ENCODE data around the gene PLK3.

- TF ChIP-seq EZH2phosphoT487 (IDR thresholded peaks at IDR 0.05; ENCODE audit: low read depth, severe bottlenecking, unreplicated experiment) = no peak
- TF ChIP-seq, protein P1, sequence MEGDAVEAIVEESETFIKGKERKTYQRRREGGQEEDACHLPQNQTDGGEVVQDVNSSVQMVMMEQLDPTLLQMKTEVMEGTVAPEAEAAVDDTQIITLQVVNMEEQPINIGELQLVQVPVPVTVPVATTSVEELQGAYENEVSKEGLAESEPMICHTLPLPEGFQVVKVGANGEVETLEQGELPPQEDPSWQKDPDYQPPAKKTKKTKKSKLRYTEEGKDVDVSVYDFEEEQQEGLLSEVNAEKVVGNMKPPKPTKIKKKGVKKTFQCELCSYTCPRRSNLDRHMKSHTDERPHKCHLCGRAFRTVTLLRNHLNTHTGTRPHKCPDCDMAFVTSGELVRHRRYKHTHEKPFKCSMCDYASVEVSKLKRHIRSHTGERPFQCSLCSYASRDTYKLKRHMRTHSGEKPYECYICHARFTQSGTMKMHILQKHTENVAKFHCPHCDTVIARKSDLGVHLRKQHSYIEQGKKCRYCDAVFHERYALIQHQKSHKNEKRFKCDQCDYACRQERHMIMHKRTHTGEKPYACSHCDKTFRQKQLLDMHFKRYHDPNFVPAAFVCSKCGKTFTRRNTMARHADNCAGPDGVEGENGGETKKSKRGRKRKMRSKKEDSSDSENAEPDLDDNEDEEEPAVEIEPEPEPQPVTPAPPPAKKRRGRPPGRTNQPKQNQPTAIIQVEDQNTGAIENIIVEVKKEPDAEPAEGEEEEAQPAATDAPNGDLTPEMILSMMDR (IDR thresholded peaks at IDR 0.05; ENCODE audit: poor library complexity) = no peak
Observed at GRCh38 chr1:44828841-44829440, 28.8 kb downstream of the PLK3 start.

All from hepatocyte (in vitro differentiated cells).